C4-2B (cell line): ENCODE measurements around the gene NFU1.
"Not testable (repeated sequence)": the region's sequence is repeated elsewhere in the genome, so short reads cannot be mapped to it uniquely, and the experiment has no call there.

Source experiments
- H3K27ac ChIP-seq: fragments of 450-650 bp; 2 replicates; pipeline ENCODE4 v1.5.1; 2017
- ZFX ChIP-seq: fragments of 450-650 bp; IDR thresholded peaks from 2 replicates; pipeline ENCODE4 v1.6.1; 2017
- TF ChIP-seq, protein P1 (sequence below): fragments of 450-650 bp; conservative IDR thresholded peaks from 2 replicates; pipeline ENCODE4 v1.5.1; 2017; ENCODE audit warnings: mild to moderate bottlenecking

The NFU1 gene

DNA sequence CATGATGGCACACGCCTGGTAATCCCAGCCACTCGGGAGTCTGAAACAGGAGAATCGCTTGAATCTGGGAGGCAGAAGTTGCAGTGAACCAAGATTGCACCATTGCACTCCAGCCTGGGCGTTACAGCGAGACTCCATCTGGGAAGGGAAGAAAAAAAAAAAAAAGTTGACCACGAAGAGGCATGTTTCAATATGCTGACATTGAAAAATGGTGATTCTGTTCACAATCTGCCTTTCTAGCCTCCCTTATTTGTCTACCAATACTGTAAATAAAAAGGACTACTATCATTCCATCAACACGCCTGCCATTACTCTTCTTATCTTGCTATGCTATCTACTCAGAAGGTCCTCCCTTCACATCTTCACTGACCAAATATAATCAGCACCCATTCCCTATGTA lies 68.6 kb downstream of the NFU1 start:
- no peak for TF ChIP-seq ZFX
- TF ChIP-seq, protein P1, sequence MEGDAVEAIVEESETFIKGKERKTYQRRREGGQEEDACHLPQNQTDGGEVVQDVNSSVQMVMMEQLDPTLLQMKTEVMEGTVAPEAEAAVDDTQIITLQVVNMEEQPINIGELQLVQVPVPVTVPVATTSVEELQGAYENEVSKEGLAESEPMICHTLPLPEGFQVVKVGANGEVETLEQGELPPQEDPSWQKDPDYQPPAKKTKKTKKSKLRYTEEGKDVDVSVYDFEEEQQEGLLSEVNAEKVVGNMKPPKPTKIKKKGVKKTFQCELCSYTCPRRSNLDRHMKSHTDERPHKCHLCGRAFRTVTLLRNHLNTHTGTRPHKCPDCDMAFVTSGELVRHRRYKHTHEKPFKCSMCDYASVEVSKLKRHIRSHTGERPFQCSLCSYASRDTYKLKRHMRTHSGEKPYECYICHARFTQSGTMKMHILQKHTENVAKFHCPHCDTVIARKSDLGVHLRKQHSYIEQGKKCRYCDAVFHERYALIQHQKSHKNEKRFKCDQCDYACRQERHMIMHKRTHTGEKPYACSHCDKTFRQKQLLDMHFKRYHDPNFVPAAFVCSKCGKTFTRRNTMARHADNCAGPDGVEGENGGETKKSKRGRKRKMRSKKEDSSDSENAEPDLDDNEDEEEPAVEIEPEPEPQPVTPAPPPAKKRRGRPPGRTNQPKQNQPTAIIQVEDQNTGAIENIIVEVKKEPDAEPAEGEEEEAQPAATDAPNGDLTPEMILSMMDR = no peak

DNA sequence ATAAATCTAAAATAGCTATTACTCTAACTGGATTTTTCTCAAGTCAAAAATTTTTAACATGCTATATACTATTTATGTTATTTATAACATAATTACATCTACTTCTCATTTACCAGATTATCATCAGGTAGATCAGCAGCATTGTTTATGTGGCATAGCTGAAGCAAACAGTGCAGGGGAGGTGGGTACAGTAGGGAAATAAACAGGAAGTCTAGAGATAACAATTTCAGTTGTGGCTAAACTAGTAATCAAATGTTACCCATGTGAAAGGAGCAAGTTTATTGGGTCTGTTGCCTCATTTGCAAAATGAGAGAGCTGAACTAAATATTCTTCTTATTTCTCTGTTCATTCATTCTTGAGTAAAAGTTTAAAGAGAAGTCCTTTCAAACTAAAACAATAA lies 77.9 kb downstream of the NFU1 start:
- no peak for TF ChIP-seq ZFX
- TF ChIP-seq, protein P1 = no peak
- H3K27ac ChIP-seq = no peak overlapping the region

More for the DNA sequence above, 68.6 kb downstream of the NFU1 start:
- H3K27ac ChIP-seq = no peak overlapping the region

DNA sequence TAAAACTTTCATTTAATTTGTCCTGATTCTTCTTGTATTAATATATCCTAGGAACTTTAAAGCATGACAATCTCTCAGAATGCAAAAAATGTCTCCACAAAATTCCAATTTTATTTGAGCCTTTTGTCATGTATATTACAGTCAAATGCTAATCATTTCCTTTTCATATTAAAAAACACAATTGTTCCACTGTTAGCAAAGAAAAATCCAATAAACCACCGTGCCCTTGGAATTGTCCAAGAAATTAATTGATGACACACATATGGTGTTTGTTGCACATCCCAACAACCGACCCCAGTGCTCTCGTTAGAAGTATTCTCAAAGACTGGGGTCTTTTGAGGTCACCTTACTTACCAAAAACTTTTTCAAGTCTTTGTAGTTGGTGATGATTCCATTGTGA lies 78.3 kb downstream of the NFU1 start:
- TF ChIP-seq, protein P1 = no peak
- TF ChIP-seq ZFX = no peak
- H3K27ac ChIP-seq = no peak overlapping the region

DNA sequence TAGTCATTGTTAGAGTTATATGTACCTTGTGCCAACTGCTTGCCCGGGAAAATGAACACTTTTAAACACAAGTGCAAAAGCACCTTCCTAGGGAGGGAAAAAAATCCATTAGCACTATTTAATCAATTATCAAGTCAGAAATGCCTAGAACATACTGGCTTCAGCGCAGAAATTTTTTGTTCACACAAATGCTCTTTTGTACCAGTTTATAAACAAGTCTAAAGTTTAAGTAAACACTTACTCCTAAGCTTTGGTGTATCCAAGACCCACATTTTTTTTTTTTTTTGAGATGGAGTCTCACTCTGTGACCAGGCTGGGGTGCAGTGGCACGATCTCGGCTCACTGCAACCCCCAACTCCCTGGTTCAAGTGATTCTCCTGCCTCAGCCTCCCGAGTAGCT lies 80.8 kb downstream of the NFU1 start:
- no peak for TF ChIP-seq ZFX
- TF ChIP-seq, protein P1 = no peak
- no peak overlapping the region for H3K27ac ChIP-seq

DNA sequence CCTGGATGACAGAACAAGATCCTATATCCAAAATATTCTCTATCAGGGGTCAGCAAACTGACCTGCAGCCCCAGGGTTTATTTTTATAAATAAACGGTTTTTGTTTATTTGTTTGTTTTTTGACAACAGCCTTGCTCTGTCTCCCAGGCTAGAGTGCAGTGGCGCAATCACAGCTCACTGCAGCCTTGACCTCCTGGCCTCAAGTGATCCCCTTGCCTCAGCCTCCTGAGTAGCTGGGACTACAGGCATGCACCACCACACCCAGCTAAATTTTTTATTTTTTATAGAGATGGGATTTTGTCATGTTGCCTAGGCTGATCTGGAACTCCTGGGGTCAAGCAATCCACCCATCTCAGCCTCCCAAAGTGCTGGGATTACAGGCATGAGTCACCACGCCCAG lies 82.3 kb downstream of the NFU1 start:
- not testable (repeated sequence) for H3K27ac ChIP-seq

DNA sequence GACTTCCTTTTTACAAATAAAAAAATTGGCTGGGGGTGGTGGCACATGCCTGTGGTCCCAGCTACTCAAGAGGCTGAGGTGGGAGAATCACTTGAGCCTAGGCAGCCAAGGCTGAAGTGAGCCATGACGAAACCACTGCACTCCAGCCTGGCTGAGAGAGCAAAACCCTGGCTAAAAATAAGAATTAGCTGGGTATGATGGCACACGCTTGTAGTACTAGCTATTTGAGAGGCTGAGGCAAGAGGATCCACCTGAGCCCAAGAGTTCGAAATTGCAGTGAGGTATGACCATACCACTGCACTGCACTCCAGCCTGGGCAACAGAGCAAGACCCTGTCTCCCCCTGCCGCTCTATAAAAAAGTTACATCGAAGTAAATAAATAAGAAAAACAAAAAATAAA lies 83.9 kb downstream of the NFU1 start:
- TF ChIP-seq, protein P1 = no peak
- TF ChIP-seq ZFX = no peak
- H3K27ac ChIP-seq = no peak overlapping the region

DNA sequence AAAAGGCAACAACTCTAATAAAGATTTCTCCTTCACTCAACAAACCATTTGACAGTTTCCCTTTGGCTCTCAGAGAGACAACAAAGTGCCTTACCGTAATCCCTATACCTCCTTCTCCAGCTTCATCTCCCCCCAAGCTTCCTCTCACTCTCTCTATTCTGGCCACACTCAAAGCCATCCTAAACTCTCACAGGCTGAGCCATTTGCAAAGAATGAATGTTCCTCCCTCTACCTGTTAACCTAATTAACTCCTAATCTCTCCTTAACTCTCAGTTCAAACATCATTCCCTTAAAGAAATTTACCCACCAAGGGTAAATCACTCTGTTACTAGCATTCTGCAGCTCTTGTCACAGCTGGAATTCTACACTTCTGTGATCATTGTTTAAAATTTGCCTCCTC lies 88.5 kb downstream of the NFU1 start:
- H3K27ac ChIP-seq = no peak overlapping the region
- TF ChIP-seq ZFX = no peak
- TF ChIP-seq, protein P1 = no peak
